Measurements from ENCODE around the gene DOCK7. TPM values are rescaled to one million over a fixed set of nuclear protein-coding genes. Genes with fewer than 3 reads are reported as not detected.

DOCK7 gene
- total RNA-seq, 1 donor from 2014 or later, result 13.4 TPM

GRCh38 chr1:62439652-62440371 is 248.4 kb downstream of the DOCK7 start:
- CTCF ChIA-PET, result interaction anchor here (0.8 kb wide), 1 partner anchor 68 kb away, joined by 3 read pairs; no protein-coding TSS in a partner anchor
- Mint-ChIP-seq H3K4me3 (peak overlapping the region; percentile 66), H3K36me3 (ENCODE audit: low read depth) (peaks cover 47% of the 10 kb centered on the region), H3K27ac (peak overlapping the region; percentile 24), H3K9me3 (peaks cover 2% of the 10 kb centered on the region), H3K4me1 (peaks cover 50% of the 10 kb centered on the region), H3K27me3 (no peaks in the 10 kb centered on the region)
- POLR2A ChIA-PET, result interaction anchor here (0.6 to 0.7 kb wide), 2 partner anchors 271 to 342 kb away, joined by 3 to 4 read pairs; no protein-coding TSS in a partner anchor
- TF ChIP-seq CTCF (IDR thresholded peaks at IDR 0.05), result no peak
- intact Hi-C loops (cut with micrococcal nuclease), result loop anchor here (5.0 kb wide), 2 partner anchors 172 to 1152 kb away; partner anchors contain the start of gene PGM1
- ATAC-seq (ENCODE audit: low read depth), result no peak
- DNase-seq, result no peak

GRCh38 chr1:62438163-62438562 is 250.0 kb downstream of the DOCK7 start:
- Mint-ChIP-seq H3K36me3 (ENCODE audit: low read depth) (peaks cover 35% of the 10 kb centered on the region), H3K27me3 (no peaks in the 10 kb centered on the region), H3K4me1 (peaks cover 57% of the 10 kb centered on the region), H3K27ac (peak overlapping the region; percentile 47), H3K9me3 (peaks cover 2% of the 10 kb centered on the region), H3K4me3 (peak overlapping the region; percentile 96)
- ChIA-PET POLR2A (interaction anchor here (0.5 kb wide), 1 partner anchor 345 kb away, joined by 5 read pairs; no protein-coding TSS in a partner anchor), CTCF (no interaction called here)
- intact Hi-C loops (cut with micrococcal nuclease), result loop anchor here (5.0 kb wide), 2 partner anchors 174 to 1154 kb away; partner anchors contain the start of gene PGM1
- no peak for ATAC-seq (ENCODE audit: low read depth)
- no peak for DNase-seq
- TF ChIP-seq CTCF (IDR thresholded peaks at IDR 0.05), result no peak

GRCh38 chr1:62437273-62437940 is 250.8 kb downstream of the DOCK7 start:
- CTCF ChIA-PET, result no interaction called here
- peak overlapping the region; percentile 96 for H3K4me3 Mint-ChIP-seq
- H3K4me1 Mint-ChIP-seq, result peaks cover 57% of the 10 kb centered on the region
- ATAC-seq (ENCODE audit: low read depth), result no peak
- POLR2A ChIA-PET, result interaction anchor here (0.5 kb wide), 1 partner anchor 346 kb away, joined by 5 read pairs; no protein-coding TSS in a partner anchor
- peaks cover 31% of the 10 kb centered on the region for H3K36me3 Mint-ChIP-seq (ENCODE audit: low read depth)
- TF ChIP-seq CTCF (IDR thresholded peaks at IDR 0.05), result no peak
- DNase-seq, result peak; percentile 57
- intact Hi-C loops (cut with micrococcal nuclease), result loop anchor here (1.0 to 5.0 kb wide), 9 partner anchors 175 to 1359 kb away; partner anchors contain the start of genes ALG6, ATG4C, DOCK7 and EFCAB7
- peak overlapping the region; percentile 99 for H3K27ac Mint-ChIP-seq
- H3K9me3 Mint-ChIP-seq, result peaks cover 2% of the 10 kb centered on the region
- no peaks in the 10 kb centered on the region for H3K27me3 Mint-ChIP-seq

GRCh38 chr1:62436466-62437272 is 251.5 kb downstream of the DOCK7 start, which contains the start of gene USP1:
USP1 (plus strand) TSS chr1:62437049; CDS start chr1:62439868, 2,819 bp downstream.
- peaks cover 25% of the 10 kb centered on the region for H3K36me3 Mint-ChIP-seq (ENCODE audit: low read depth)
- intact Hi-C loops (cut with micrococcal nuclease), result loop anchor here (1.0 to 5.0 kb wide), 9 partner anchors 176 to 1358 kb away; partner anchors contain the start of genes ALG6, ATG4C, DOCK7 and EFCAB7

More at GRCh38 chr1:62436466-62437272, 251.5 kb downstream of the DOCK7 start, which contains the start of gene USP1:
- TF ChIP-seq CTCF (IDR thresholded peaks at IDR 0.05), result no peak
- no peaks in the 10 kb centered on the region for H3K27me3 Mint-ChIP-seq
- peak within 1 kb of the TSS; percentile 96 for H3K4me3 Mint-ChIP-seq
- peaks cover 57% of the 10 kb centered on the region for H3K4me1 Mint-ChIP-seq
- POLR2A ChIA-PET, result interaction anchor here (0.6 to 1.7 kb wide), 15 partner anchors 11 to 1087 kb away, joined by 3 to 11 read pairs (median 4); partner anchors contain the start of genes ATG4C, EFCAB7 and TM2D1
- H3K9me3 Mint-ChIP-seq, result peaks cover 2% of the 10 kb centered on the region
- peak; percentile 82 for ATAC-seq (ENCODE audit: low read depth)
- DNase-seq, result peak; percentile 86
- CTCF ChIA-PET, result no interaction called here
- peak within 1 kb of the TSS; percentile 99 for H3K27ac Mint-ChIP-seq

Data from activated B cell treated with CpG ODN at 0.5 μM for 24 hours (primary cell).